Trophoblast cell (in vitro differentiated cells and primary cell): ENCODE data around the gene MAP2K7.

Experiments used
- DNase-seq, 2 donors: peaks; one replicate each; pipeline ENCODE4 v3.0.0-alpha.2; 2016
- H2AFZ ChIP-seq: 2 replicates; pipeline ENCODE4 v1.6.1; 2013; ENCODE audit warnings: low read length, moderate library complexity, mild to moderate bottlenecking; ENCODE audit not compliant: insufficient read depth, poor library complexity
- H2AK5ac ChIP-seq: 2 replicates; pipeline ENCODE4 v1.6.1; 2013; ENCODE audit warnings: mild to moderate bottlenecking, low read length
- H2BK120ac ChIP-seq: 2 replicates; pipeline ENCODE4 v1.6.1; 2013; ENCODE audit warnings: low read length, mild to moderate bottlenecking, moderate library complexity; ENCODE audit not compliant: insufficient read depth, poor library complexity
- H2BK12ac ChIP-seq: 2 replicates; pipeline ENCODE4 v1.6.1; 2013; ENCODE audit warnings: mild to moderate bottlenecking, low read length, moderate library complexity
- H2BK5ac ChIP-seq: 2 replicates; pipeline ENCODE4 v1.6.1; 2013; ENCODE audit warnings: low read length, low read depth, moderate library complexity, mild to moderate bottlenecking; ENCODE audit not compliant: poor library complexity
- H3K14ac ChIP-seq: 2 replicates; pipeline ENCODE4 v1.6.1; 2013; ENCODE audit warnings: mild to moderate bottlenecking, low read length
- H3K18ac ChIP-seq: 2 replicates; pipeline ENCODE4 v1.6.1; 2013; ENCODE audit warnings: mild to moderate bottlenecking, low read length
- H3K23ac ChIP-seq: 2 replicates; pipeline ENCODE4 v1.6.1; 2013; ENCODE audit warnings: low read length
- H3K27ac ChIP-seq: 2 replicates; pipeline ENCODE4 v1.5.1; 2013; ENCODE audit warnings: low read depth, mild to moderate bottlenecking, inconsistent platforms, low read length, moderate library complexity
- H3K27me3 ChIP-seq: 2 replicates; pipeline ENCODE4 v1.6.1; 2013; ENCODE audit warnings: inconsistent platforms, mild to moderate bottlenecking, low read length, moderate library complexity; ENCODE audit not compliant: insufficient read depth
- H3K36me3 ChIP-seq, 2 experiments: 1 replicate in 1 of 2; 2 replicates in 1 of 2; pipeline ENCODE4 v1.6.1; 2013; ENCODE audit warnings: low read length in 2 of 2, mild to moderate bottlenecking in 2 of 2, moderate library complexity in 1 of 2; ENCODE audit not compliant: insufficient read depth in 2 of 2, control insufficient read depth in 1 of 2
- H3K4ac ChIP-seq: 2 replicates; pipeline ENCODE4 v1.6.1; 2013; ENCODE audit warnings: low read depth, mild to moderate bottlenecking, low read length, moderate library complexity
- H3K4me1 ChIP-seq, 2 experiments: 1 replicate in 1 of 2; 2 replicates in 1 of 2; pipeline ENCODE4 v1.6.1; 2013; ENCODE audit warnings: low read length in 2 of 2, mild to moderate bottlenecking in 2 of 2, moderate library complexity in 1 of 2; ENCODE audit not compliant: insufficient read depth in 2 of 2, control insufficient read depth in 1 of 2
- H3K4me2 ChIP-seq: 2 replicates; pipeline ENCODE4 v1.6.1; 2013; ENCODE audit warnings: inconsistent platforms, mild to moderate bottlenecking, low read length, moderate library complexity
- H3K4me3 ChIP-seq: 2 replicates; pipeline ENCODE4 v1.5.1; 2013; ENCODE audit warnings: mild to moderate bottlenecking, low read depth, low read length, inconsistent platforms
- H3K79me1 ChIP-seq: one replicate; pipeline ENCODE4 v1.6.1; 2013; ENCODE audit warnings: low read length
- H3K79me2 ChIP-seq: 2 replicates; pipeline ENCODE4 v1.6.1; 2013; ENCODE audit warnings: low read length, mild to moderate bottlenecking; ENCODE audit not compliant: control insufficient read depth, insufficient read depth, poor library complexity
- H3K9ac ChIP-seq: 2 replicates; pipeline ENCODE4 v1.6.1; 2013; ENCODE audit warnings: mild to moderate bottlenecking, low read length
- H3K9me3 ChIP-seq: 2 replicates; pipeline ENCODE4 v1.6.1; 2013; ENCODE audit warnings: low read depth, mild to moderate bottlenecking, control low read depth, inconsistent platforms, low read length; ENCODE audit not compliant: insufficient read depth
- H4K12ac ChIP-seq: 2 replicates; pipeline ENCODE4 v1.6.1; 2013; ENCODE audit warnings: low read depth, mild to moderate bottlenecking, low read length, moderate library complexity
- H4K8ac ChIP-seq: 2 replicates; pipeline ENCODE4 v1.6.1; 2013; ENCODE audit warnings: low read depth, mild to moderate bottlenecking, low read length, moderate library complexity
- H4K91ac ChIP-seq: one replicate; pipeline ENCODE4 v1.6.1; 2013; ENCODE audit warnings: low read depth, mild to moderate bottlenecking, low read length, moderate library complexity
- WGBS: extraction: QIAGEN DNeasy Blood & Tissue Kit; methylation state at CpG from one replicate; pipeline ENCODE4 v1.1.7; 2013; ENCODE audit warnings: missing lambda C conversion rate; ENCODE audit not compliant: insufficient read length, insufficient coverage; ENCODE audit errors: extremely low coverage; 5-methylcytosine and 5-hydroxymethylcytosine counted together

Gene MAP2K7

DNA sequence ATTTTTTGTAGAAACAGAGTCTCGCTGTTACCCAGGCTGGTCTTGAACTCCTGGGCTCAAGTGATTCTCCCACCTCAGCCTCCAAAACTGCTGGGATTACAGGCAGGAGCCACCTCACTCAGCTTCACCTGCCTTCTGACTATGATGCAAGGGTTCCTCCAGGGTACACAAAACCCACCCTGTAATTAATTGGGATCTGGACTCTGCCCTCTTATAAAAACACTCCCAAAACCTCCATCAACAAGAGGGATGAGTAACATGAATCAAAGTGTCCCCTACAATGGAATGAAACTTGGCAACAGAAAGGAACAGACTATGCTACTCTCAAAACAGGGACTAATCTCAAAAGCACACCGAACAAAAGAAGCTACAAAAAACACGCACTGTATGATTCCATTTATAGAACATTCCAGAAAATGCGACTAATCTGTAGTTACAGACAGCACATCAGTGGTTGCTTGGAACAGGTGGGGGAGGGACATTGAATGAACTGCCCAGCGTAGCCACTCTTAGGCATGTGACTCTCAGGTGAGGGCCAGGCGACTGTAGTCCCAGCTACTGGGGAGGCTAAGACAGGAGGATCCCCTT, 26.3 kb upstream of the MAP2K7 start:
- no peak overlapping the region for H4K12ac ChIP-seq
- H4K8ac ChIP-seq = no peak overlapping the region
- H3K23ac ChIP-seq = no peak overlapping the region
- WGBS = no CpG with 5 or more reads among the region's 6 CpGs
- no peak for DNase-seq
- no peak overlapping the region for H2AFZ ChIP-seq
- H3K27me3 ChIP-seq = peaks cover 19% of the 10 kb centered on the region
- no peak overlapping the region for H3K4ac ChIP-seq
- H3K4me2 ChIP-seq = no peak overlapping the region
- H2AK5ac ChIP-seq = no peak overlapping the region
- H2BK5ac ChIP-seq = no peak overlapping the region
- no peak overlapping the region for H2BK120ac ChIP-seq
- no peaks in the 10 kb centered on the region for H3K9me3 ChIP-seq
- H3K4me1 ChIP-seq = peaks cover 0 to 7% of the 10 kb centered on the region in 2 experiments
- H3K27ac ChIP-seq = no peak overlapping the region
- H3K4me3 ChIP-seq = no peak overlapping the region
- no peak overlapping the region for H3K9ac ChIP-seq
- no peak overlapping the region for H3K18ac ChIP-seq
- H2BK12ac ChIP-seq = no peak overlapping the region
- H3K79me2 ChIP-seq = no peaks in the 10 kb centered on the region
- H3K79me1 ChIP-seq = no peaks in the 10 kb centered on the region
- no peak overlapping the region for H4K91ac ChIP-seq
- H3K36me3 ChIP-seq = no peaks in the 10 kb centered on the region
- H3K14ac ChIP-seq = no peak overlapping the region

GRCh38 chr19:7879111-7879807, 24.4 kb upstream of the MAP2K7 start:
- no peak overlapping the region for H3K27ac ChIP-seq
- no peak overlapping the region for H3K23ac ChIP-seq
- H4K8ac ChIP-seq = no peak overlapping the region
- H3K4me1 ChIP-seq = peaks cover 0 to 4% of the 10 kb centered on the region in 2 experiments
- no peaks in the 10 kb centered on the region for H3K79me1 ChIP-seq
- no peak overlapping the region for H4K91ac ChIP-seq
- H3K4me3 ChIP-seq = no peak overlapping the region
- H2BK12ac ChIP-seq = no peak overlapping the region
- H2BK5ac ChIP-seq = no peak overlapping the region
- peak overlapping the region; percentile 24 for H2AK5ac ChIP-seq
- DNase-seq = no peak
- H3K4me2 ChIP-seq = no peak overlapping the region
- H3K79me2 ChIP-seq = no peaks in the 10 kb centered on the region
- peaks cover 7% of the 10 kb centered on the region for H3K27me3 ChIP-seq
- no CpG with 5 or more reads among the region's 18 CpGs for WGBS
- H3K14ac ChIP-seq = no peak overlapping the region
- H3K36me3 ChIP-seq = no peaks in the 10 kb centered on the region
- H3K4ac ChIP-seq = no peak overlapping the region
- H4K12ac ChIP-seq = no peak overlapping the region
- H2AFZ ChIP-seq = no peak overlapping the region
- H3K18ac ChIP-seq = no peak overlapping the region
- H3K9ac ChIP-seq = no peak overlapping the region
- no peaks in the 10 kb centered on the region for H3K9me3 ChIP-seq
- no peak overlapping the region for H2BK120ac ChIP-seq

DNA sequence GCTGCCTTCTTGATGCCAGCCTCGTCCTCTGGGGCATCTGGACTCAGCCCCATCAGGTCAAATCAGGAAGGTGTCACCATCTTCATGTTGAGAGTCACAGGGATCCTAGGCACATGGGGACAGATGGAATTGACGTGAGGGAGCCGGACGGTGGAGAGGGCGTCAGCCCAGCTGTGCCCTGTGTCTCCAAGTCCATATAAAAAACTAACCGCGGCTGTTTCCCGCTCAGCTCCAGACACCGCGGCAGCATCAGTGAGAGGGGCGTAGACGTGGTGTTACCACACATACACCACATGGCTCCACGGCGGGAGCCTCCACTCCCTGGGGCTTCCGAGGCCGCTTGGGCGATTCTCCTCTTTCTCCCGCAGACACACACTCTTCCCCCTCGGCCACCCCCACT, 23.8 kb upstream of the MAP2K7 start:
- DNase-seq = no peak
- Histone ChIP-seq H4K8ac (no peak overlapping the region), H3K4me1 (no peaks in the 10 kb centered on the region), H3K36me3 (no peaks in the 10 kb centered on the region), H4K12ac (no peak overlapping the region), H2BK5ac (no peak overlapping the region), H3K9me3 (no peaks in the 10 kb centered on the region), H3K27me3 (peaks cover 2% of the 10 kb centered on the region), H3K14ac (no peak overlapping the region), H3K23ac (no peak overlapping the region), H4K91ac (no peak overlapping the region), H3K4me3 (no peak overlapping the region), H3K18ac (no peak overlapping the region), H3K4ac (no peak overlapping the region), H2BK120ac (no peak overlapping the region), H3K9ac (no peak overlapping the region), H2BK12ac (no peak overlapping the region), H2AK5ac (no peak overlapping the region), H3K4me2 (no peak overlapping the region), H3K79me1 (no peaks in the 10 kb centered on the region), H2AFZ (no peak overlapping the region), H3K79me2 (no peaks in the 10 kb centered on the region), H3K27ac (no peak overlapping the region)
- no CpG with 5 or more reads among the region's 19 CpGs for WGBS

GRCh38 chr19:7881910-7882309, 21.8 kb upstream of the MAP2K7 start:
- no peak overlapping the region for H3K27ac ChIP-seq
- no peak overlapping the region for H3K23ac ChIP-seq
- H2AK5ac ChIP-seq = no peak overlapping the region
- H2AFZ ChIP-seq = no peak overlapping the region
- H4K91ac ChIP-seq = no peak overlapping the region
- H3K4me2 ChIP-seq = no peak overlapping the region
- no peak overlapping the region for H4K8ac ChIP-seq
- no peak overlapping the region for H2BK5ac ChIP-seq
- DNase-seq = no peak
- H3K4me1 ChIP-seq = no peaks in the 10 kb centered on the region
- H3K79me1 ChIP-seq = no peaks in the 10 kb centered on the region
- H3K14ac ChIP-seq = no peak overlapping the region
- no peak overlapping the region for H4K12ac ChIP-seq
- H3K9me3 ChIP-seq = no peaks in the 10 kb centered on the region
- no peaks in the 10 kb centered on the region for H3K36me3 ChIP-seq
- H3K4me3 ChIP-seq = no peak overlapping the region
- no CpG with 5 or more reads among the region's 3 CpGs for WGBS
- H2BK120ac ChIP-seq = no peak overlapping the region
- H3K79me2 ChIP-seq = no peaks in the 10 kb centered on the region
- H2BK12ac ChIP-seq = no peak overlapping the region
- no peak overlapping the region for H3K9ac ChIP-seq
- no peaks in the 10 kb centered on the region for H3K27me3 ChIP-seq
- no peak overlapping the region for H3K4ac ChIP-seq
- no peak overlapping the region for H3K18ac ChIP-seq
